Astrocyte of the spinal cord (primary cell): ENCODE measurements around the gene ELP1.
A peak's percentile ranks its signal among the peaks of the same experiment; 100 is the strongest.

Experiments used
- DNase-seq: peaks from one replicate; pipeline ENCODE4 v3.0.0; 2011; ENCODE audit warnings: low read depth, low spot score
- H3K4me3 ChIP-seq: 2 replicates; pipeline ENCODE4 v1.5.1; 2011; ENCODE audit warnings: low read depth, mild to moderate bottlenecking, low read length, moderate library complexity
- in situ Hi-C: cut with HindIII; loops from 2 replicates; pipeline ENCODE4 v1.10.0; 2017; ENCODE audit warnings: low sequenced_read_pairs
- TF ChIP-seq, protein P1 (sequence below): IDR thresholded peaks from 2 replicates; pipeline ENCODE4 v1.5.1; 2012; ENCODE audit warnings: low read depth, mild to moderate bottlenecking, low read length, inconsistent platforms

ELP1 gene

DNA sequence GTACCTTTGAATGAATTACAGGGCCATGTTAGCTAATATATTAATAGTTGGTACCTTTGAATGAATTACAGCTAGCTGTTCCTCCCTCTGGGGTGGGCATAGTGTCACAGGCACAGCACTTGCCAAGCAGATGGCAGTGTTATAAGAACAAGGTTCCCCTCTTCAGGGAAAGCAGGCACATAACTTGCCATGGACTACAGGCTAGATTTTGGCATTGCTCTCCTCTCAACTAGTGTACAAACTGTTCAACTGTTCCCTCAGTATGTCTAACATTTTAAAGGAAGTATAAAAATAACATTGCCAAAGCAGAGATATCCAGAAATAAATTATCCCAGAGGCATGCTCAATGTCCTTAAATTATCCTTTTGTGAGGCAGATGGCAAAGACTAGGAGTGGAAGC lies 34.0 kb upstream of the ELP1 start:
- in situ Hi-C loops: no loop called here

DNA sequence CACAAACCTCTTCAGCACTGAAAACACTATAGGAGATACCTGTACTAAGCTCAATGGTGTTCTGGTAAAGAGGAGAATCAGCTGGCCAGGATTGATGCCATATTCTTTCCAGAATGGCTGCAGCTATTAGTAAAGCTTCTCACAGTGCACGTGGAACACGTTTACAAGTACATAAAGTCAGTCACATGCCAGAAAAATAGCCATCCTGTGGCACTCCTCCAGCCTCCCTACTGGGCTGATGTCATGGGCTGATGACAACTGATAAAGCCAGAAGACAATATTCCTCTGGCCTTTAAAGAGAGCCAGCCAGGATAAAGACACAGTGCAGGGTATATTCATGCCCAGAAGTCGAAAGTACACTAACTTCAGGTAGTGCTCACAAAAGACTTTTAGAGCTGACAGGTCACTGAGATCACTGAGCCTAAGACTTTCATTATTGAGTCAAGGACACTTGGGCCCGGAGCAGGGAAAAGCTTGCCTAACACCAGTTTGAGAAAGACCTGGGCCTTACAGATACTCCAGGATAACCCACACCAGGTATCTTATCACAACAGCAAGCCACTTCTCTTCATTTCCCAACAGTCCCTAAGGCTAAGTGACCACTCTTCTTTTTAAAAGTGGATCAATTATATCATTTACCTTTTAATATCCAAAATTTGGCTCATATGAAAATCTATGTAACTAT lies 29.7 kb upstream of the ELP1 start:
- DNase-seq: peak; percentile 12
- TF ChIP-seq, protein P1, sequence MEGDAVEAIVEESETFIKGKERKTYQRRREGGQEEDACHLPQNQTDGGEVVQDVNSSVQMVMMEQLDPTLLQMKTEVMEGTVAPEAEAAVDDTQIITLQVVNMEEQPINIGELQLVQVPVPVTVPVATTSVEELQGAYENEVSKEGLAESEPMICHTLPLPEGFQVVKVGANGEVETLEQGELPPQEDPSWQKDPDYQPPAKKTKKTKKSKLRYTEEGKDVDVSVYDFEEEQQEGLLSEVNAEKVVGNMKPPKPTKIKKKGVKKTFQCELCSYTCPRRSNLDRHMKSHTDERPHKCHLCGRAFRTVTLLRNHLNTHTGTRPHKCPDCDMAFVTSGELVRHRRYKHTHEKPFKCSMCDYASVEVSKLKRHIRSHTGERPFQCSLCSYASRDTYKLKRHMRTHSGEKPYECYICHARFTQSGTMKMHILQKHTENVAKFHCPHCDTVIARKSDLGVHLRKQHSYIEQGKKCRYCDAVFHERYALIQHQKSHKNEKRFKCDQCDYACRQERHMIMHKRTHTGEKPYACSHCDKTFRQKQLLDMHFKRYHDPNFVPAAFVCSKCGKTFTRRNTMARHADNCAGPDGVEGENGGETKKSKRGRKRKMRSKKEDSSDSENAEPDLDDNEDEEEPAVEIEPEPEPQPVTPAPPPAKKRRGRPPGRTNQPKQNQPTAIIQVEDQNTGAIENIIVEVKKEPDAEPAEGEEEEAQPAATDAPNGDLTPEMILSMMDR: no peak
- in situ Hi-C loops: no loop called here
- H3K4me3 ChIP-seq: no peak overlapping the region

More for the DNA sequence above, 34.0 kb upstream of the ELP1 start:
- DNase-seq: no peak
- no peak overlapping the region for H3K4me3 ChIP-seq
- TF ChIP-seq, protein P1: no peak

DNA sequence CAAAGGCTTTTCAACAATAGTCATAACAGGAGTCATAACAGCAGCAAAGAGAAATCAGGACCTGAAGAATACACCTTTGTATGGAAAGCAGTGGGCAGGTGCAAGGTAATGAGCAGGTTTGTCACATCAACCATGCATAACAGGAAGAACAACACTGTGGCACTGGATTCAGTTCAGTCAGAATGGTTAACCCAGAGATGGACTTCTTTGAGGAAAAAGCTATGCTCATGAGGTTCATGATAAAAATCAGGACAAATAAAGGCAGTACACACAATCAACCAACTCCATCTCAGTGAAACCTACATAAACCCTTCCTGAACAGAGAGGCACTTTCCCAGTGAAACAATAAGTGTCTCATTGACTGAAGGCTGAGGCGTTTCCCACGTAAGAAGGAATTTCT lies 27.2 kb upstream of the ELP1 start:
- TF ChIP-seq, protein P1: no peak
- no peak overlapping the region for H3K4me3 ChIP-seq
- in situ Hi-C loops: no loop called here
- DNase-seq: no peak

DNA sequence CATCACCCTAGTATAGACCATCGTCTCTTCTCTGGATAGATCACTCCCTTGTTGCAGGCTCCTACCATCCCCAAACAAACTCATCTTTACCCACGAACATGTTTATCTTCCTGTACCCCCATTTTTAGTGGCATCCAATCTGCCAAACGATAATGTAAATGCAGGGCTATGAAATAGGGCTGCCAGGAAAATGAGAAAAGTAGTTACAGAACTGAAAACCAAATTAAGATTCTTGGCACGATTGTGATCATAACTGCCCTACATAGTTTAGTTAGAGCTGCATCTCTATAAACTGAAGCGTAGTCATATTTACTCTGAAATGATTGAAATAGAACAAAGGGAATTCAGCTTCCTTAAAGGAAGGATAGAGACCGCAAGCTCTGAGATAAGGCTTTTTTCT lies 26.4 kb upstream of the ELP1 start:
- TF ChIP-seq, protein P1: no peak
- in situ Hi-C loops: no loop called here
- DNase-seq: no peak
- no peak overlapping the region for H3K4me3 ChIP-seq

DNA sequence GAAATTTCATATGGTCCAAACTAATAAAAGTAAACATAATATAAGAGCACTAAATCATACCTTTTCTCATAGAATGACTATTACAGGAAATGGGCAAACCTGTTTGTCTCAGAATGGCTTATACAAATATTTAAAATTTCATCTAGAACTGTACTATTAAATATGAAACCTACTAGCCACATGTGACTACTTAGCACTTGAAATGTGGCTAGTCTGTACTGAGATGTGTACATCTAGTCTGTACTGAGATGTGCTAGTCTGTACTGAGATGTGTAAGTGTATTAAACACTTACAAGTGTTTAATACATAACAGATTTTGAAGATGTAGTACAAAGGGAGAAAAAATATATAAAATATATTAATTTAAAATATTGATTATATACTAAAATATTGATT lies 22.7 kb upstream of the ELP1 start:
- in situ Hi-C loops: no loop called here
- no peak overlapping the region for H3K4me3 ChIP-seq
- TF ChIP-seq, protein P1: no peak
- DNase-seq: no peak

DNA sequence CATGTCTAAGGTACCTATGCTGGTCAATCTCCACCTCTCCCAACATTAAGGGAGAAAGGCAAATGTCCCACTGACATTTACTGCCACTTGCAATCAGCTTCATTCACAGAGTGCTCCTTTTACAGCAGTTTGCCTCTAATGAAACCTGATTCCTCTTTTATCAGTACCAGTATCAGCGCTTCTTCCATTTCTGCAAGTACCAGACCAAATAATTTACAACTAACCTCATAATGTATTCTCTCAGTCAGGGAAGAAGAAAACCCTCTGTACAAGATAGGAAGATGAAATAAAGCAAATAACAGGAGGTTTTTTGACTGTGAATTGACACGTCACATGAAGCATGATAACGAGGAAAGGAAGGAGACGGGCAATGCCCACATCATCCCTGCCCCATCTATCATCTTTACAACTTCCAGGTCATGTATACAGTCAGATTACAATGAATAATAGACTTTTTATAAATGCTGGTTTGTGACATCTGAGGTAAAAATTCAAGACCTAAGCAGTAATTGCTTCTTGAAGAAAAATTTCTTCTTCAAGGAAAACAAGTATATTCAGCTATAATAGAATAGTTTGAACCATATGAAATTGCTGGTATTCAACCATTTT lies 22.2 kb upstream of the ELP1 start:
- H3K4me3 ChIP-seq: no peak overlapping the region
- in situ Hi-C loops: no loop called here
- TF ChIP-seq, protein P1: no peak
- DNase-seq: no peak
